Mesendoderm (in vitro differentiated cells): ENCODE data around the gene OR6X1. TPM values are rescaled to one million over a fixed set of nuclear protein-coding genes. Genes with fewer than 3 reads are reported as not detected.

Experiments used
- DNase-seq: peaks from one replicate; pipeline ENCODE4 v3.0.0; 2013
- H2AK5ac ChIP-seq: 2 replicates; pipeline ENCODE4 v1.6.1; 2013; ENCODE audit warnings: low read length, inconsistent platforms
- H2BK120ac ChIP-seq: 2 replicates; pipeline ENCODE4 v1.6.1; 2013; ENCODE audit warnings: low read depth, mild to moderate bottlenecking, low read length, moderate library complexity, mixed read lengths
- H2BK15ac ChIP-seq: replicated peaks from 2 replicates; pipeline ENCODE4 v1.6.1; 2013; ENCODE audit warnings: low read depth, mild to moderate bottlenecking, moderate library complexity
- H2BK5ac ChIP-seq: 2 replicates; pipeline ENCODE4 v1.6.1; 2013; ENCODE audit warnings: low read length, inconsistent platforms
- H3K18ac ChIP-seq: 2 replicates; pipeline ENCODE4 v1.6.1; 2013; ENCODE audit warnings: mild to moderate bottlenecking, low read length, mixed read lengths
- H3K23ac ChIP-seq: one replicate; pipeline ENCODE4 v1.6.1; 2013; ENCODE audit warnings: low read length
- H3K27ac ChIP-seq: 2 replicates; pipeline ENCODE4 v1.5.1; 2013; ENCODE audit warnings: low read depth, mild to moderate bottlenecking, inconsistent platforms, low read length, moderate library complexity
- H3K27me3 ChIP-seq: 2 replicates; pipeline ENCODE4 v1.6.1; 2013; ENCODE audit warnings: low read length, control low read depth, mild to moderate bottlenecking, inconsistent platforms; ENCODE audit not compliant: insufficient read depth, poor library complexity
- H3K36me3 ChIP-seq: 2 replicates; pipeline ENCODE4 v1.6.1; 2013; ENCODE audit warnings: low read length, inconsistent platforms; ENCODE audit not compliant: control insufficient read depth, insufficient read depth
- H3K4ac ChIP-seq: one replicate; pipeline ENCODE4 v1.6.1; 2013; ENCODE audit warnings: low read depth, mild to moderate bottlenecking, low read length, moderate library complexity
- H3K4me1 ChIP-seq: 2 replicates; pipeline ENCODE4 v1.6.1; 2013; ENCODE audit warnings: low read depth, low read length, inconsistent platforms; ENCODE audit not compliant: control insufficient read depth
- H3K4me2 ChIP-seq: 2 replicates; pipeline ENCODE4 v1.6.1; 2013; ENCODE audit warnings: low read length
- H3K4me3 ChIP-seq: 2 replicates; pipeline ENCODE4 v1.5.1; 2013; ENCODE audit warnings: mild to moderate bottlenecking, low read length
- H3K56ac ChIP-seq: one replicate; pipeline ENCODE4 v1.6.1; 2013; ENCODE audit warnings: low read length
- H3K79me1 ChIP-seq: 2 replicates; pipeline ENCODE4 v1.6.1; 2013; ENCODE audit warnings: low read length, inconsistent platforms
- H3K79me2 ChIP-seq: 2 replicates; pipeline ENCODE4 v1.6.1; 2013; ENCODE audit warnings: mild to moderate bottlenecking, low read length; ENCODE audit not compliant: control insufficient read depth, insufficient read depth
- H3K9ac ChIP-seq: 2 replicates; pipeline ENCODE4 v1.6.1; 2013; ENCODE audit warnings: low read length, inconsistent platforms
- H4K5ac ChIP-seq: one replicate; pipeline ENCODE4 v1.6.1; 2013; ENCODE audit warnings: low read length
- H4K8ac ChIP-seq: one replicate; pipeline ENCODE4 v1.6.1; 2013; ENCODE audit warnings: low read depth, mild to moderate bottlenecking, control low read depth, low read length, moderate library complexity
- WGBS: extraction: QIAGEN DNeasy Blood & Tissue Kit; methylation state at CpG from one replicate; pipeline ENCODE4 v1.1.7; 2013; ENCODE audit warnings: low lambda C conversion rate, missing lambda C conversion rate; ENCODE audit not compliant: insufficient coverage; ENCODE audit errors: extremely low coverage; 5-methylcytosine and 5-hydroxymethylcytosine counted together
- small RNA-seq: library from polyadenylated mRNA; stranded (forward); fragments of <200 nt; extraction: miRNeasy Mini kit (QIAGEN cat#:217004); gene quantifications from one replicate; pipeline ENCODE3, GENCODE V24; 2013; ENCODE audit not compliant: insufficient read depth

The OR6X1 gene

GRCh38 chr11:123707606-123708205, 46.6 kb downstream of the OR6X1 start:
- no peak overlapping the region for H3K56ac ChIP-seq
- no peak overlapping the region for H4K8ac ChIP-seq
- H3K4ac ChIP-seq: no peak overlapping the region
- no peak overlapping the region for H3K23ac ChIP-seq
- H2AK5ac ChIP-seq: no peak overlapping the region
- H3K27ac ChIP-seq: no peak overlapping the region
- no CpG with 5 or more reads among the region's 8 CpGs for WGBS
- no peak overlapping the region for H2BK5ac ChIP-seq
- H3K27me3 ChIP-seq: no peaks in the 10 kb centered on the region
- H3K36me3 ChIP-seq: no peaks in the 10 kb centered on the region
- H3K79me2 ChIP-seq: no peaks in the 10 kb centered on the region
- no peak overlapping the region for H4K5ac ChIP-seq
- no peak overlapping the region for H2BK15ac ChIP-seq
- peaks cover 2% of the 10 kb centered on the region for H3K4me1 ChIP-seq
- no peaks in the 10 kb centered on the region for H3K79me1 ChIP-seq
- DNase-seq: peak; percentile 86
- no peak overlapping the region for H3K4me2 ChIP-seq
- no peak overlapping the region for H3K4me3 ChIP-seq
- no peak overlapping the region for H3K18ac ChIP-seq
- H2BK120ac ChIP-seq: no peak overlapping the region
- no peak overlapping the region for H3K9ac ChIP-seq

- Histone ChIP-seq H4K8ac (no peak overlapping the region), H3K4me1 (peaks cover 2% of the 10 kb centered on the region), H3K56ac (no peak overlapping the region), H3K18ac (no peak overlapping the region), H3K27me3 (no peaks in the 10 kb centered on the region), H3K79me2 (no peaks in the 10 kb centered on the region), H3K4ac (no peak overlapping the region), H3K36me3 (no peaks in the 10 kb centered on the region), H3K4me2 (no peak overlapping the region), H2BK15ac (no peak overlapping the region), H2AK5ac (no peak overlapping the region), H3K27ac (no peak overlapping the region), H3K4me3 (no peak overlapping the region), H3K79me1 (no peaks in the 10 kb centered on the region), H2BK120ac (no peak overlapping the region), H3K9ac (no peak overlapping the region), H3K23ac (no peak overlapping the region), H2BK5ac (no peak overlapping the region), H4K5ac (no peak overlapping the region)
- peak; percentile 57 for DNase-seq
- WGBS: no CpG with 5 or more reads among the region's 3 CpGs
Observed at GRCh38 chr11:123707206-123707605, 47.1 kb downstream of the OR6X1 start.

GRCh38 chr11:123704341-123704740, 50.0 kb downstream of the OR6X1 start:
- no peak overlapping the region for H2BK15ac ChIP-seq
- no peak overlapping the region for H3K4ac ChIP-seq
- no peaks in the 10 kb centered on the region for H3K79me2 ChIP-seq
- H3K27ac ChIP-seq: no peak overlapping the region
- no peak overlapping the region for H3K56ac ChIP-seq
- DNase-seq: peak; percentile 43
- no peaks in the 10 kb centered on the region for H3K27me3 ChIP-seq
- no peak overlapping the region for H3K4me2 ChIP-seq
- H3K4me1 ChIP-seq: peaks cover 2% of the 10 kb centered on the region
- H2BK5ac ChIP-seq: no peak overlapping the region
- H3K4me3 ChIP-seq: no peak overlapping the region
- no peak overlapping the region for H2AK5ac ChIP-seq
- H3K36me3 ChIP-seq: no peaks in the 10 kb centered on the region
- H4K8ac ChIP-seq: no peak overlapping the region
- H3K9ac ChIP-seq: no peak overlapping the region
- no peak overlapping the region for H3K18ac ChIP-seq
- no peak overlapping the region for H3K23ac ChIP-seq
- H4K5ac ChIP-seq: no peak overlapping the region
- no peak overlapping the region for H2BK120ac ChIP-seq
- H3K79me1 ChIP-seq: no peaks in the 10 kb centered on the region
- WGBS: no CpG with 5 or more reads among the region's 3 CpGs

Small RNA genes lying within 50 kb of the gene (small RNA-seq; reads per million reads assigned to genes)
- not detected for gene RNU1-21P
